GM10248 (cell line): ENCODE measurements around the gene SMIM13.

Source experiments
- CTCF ChIA-PET: fragments of 300-600 bp; sonication (Branson Sonifier 250); formaldehyde crosslinking; extraction: SDS; loops from one replicate; lab custom pipeline; 2021; ENCODE audit warnings: antibody characterized with exemption; lab: Yijun Ruan, JAX
- POLR2A ChIA-PET: fragments of 350-650 bp; sonication (Branson Sonifier 250); formaldehyde crosslinking; extraction: SDS; loops from one replicate; lab custom pipeline; 2020; ENCODE audit warnings: antibody characterized with exemption; lab: Yijun Ruan, JAX
- DNase-seq: peaks from one replicate; pipeline ENCODE4 v3.0.0; 2012; ENCODE audit errors: extremely low spot score
- TF ChIP-seq, protein P1 (sequence below): IDR thresholded peaks from 2 replicates; pipeline ENCODE4 v1.5.1; 2012; ENCODE audit warnings: mild to moderate bottlenecking, low read depth; ENCODE audit errors: extremely low read depth, missing control alignments, control extremely low read depth

Gene SMIM13

GRCh38 chr6:11187301-11187700 lies 93.7 kb downstream of the SMIM13 start:
- TF ChIP-seq, protein P1, sequence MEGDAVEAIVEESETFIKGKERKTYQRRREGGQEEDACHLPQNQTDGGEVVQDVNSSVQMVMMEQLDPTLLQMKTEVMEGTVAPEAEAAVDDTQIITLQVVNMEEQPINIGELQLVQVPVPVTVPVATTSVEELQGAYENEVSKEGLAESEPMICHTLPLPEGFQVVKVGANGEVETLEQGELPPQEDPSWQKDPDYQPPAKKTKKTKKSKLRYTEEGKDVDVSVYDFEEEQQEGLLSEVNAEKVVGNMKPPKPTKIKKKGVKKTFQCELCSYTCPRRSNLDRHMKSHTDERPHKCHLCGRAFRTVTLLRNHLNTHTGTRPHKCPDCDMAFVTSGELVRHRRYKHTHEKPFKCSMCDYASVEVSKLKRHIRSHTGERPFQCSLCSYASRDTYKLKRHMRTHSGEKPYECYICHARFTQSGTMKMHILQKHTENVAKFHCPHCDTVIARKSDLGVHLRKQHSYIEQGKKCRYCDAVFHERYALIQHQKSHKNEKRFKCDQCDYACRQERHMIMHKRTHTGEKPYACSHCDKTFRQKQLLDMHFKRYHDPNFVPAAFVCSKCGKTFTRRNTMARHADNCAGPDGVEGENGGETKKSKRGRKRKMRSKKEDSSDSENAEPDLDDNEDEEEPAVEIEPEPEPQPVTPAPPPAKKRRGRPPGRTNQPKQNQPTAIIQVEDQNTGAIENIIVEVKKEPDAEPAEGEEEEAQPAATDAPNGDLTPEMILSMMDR, result no peak
- ChIA-PET CTCF (interaction anchor here (1.2 to 1.7 kb wide), 5 partner anchors 15 to 308 kb away, joined by 3 to 9 read pairs (median 4); no protein-coding TSS in a partner anchor), POLR2A (no interaction called here)
- no peak for DNase-seq
